ENCODE results near the gene DGKI. TPM values are rescaled to one million over a fixed set of nuclear protein-coding genes. Genes with fewer than 3 reads are reported as not detected.

The DGKI gene
- total RNA-seq, 4 donors from 2014 or later, result 0.64 to 1.2 (median 1.00) TPM; not detected in 1

GRCh38 chr7:137742051-137742450 is 104.7 kb downstream of the DGKI start:
- Histone ChIP-seq H3K9me3 (no peaks in the 10 kb centered on the region), H3K27ac (no peak overlapping the region), H3K27me3 (no peaks in the 10 kb centered on the region), H3K36me3 (no peaks in the 10 kb centered on the region), H3K4me3 (no peak overlapping the region), H3K4me1 (no peaks in the 10 kb centered on the region)
- TF ChIP-seq POLR2AphosphoS5 (IDR thresholded peaks at IDR 0.05) (no peak), CTCF (IDR thresholded peaks at IDR 0.05) (no peak), POLR2A (IDR thresholded peaks at IDR 0.05) (no peak), EP300 (IDR thresholded peaks at IDR 0.05; ENCODE audit: low read depth) (no peak)
- intact Hi-C loops (cut with DNase I; ENCODE audit: low total_unique reads), result no loop called here
- DNase-seq, result no peak
- in situ Hi-C loops (cut with MboI; ENCODE audit: low pct_ligation_motif_present in 1 of 4, low pct_unique_long_range_greater_than_20kb in 1 of 4, low sequenced_read_pairs in 3 of 4), result loop anchor here in 1 of 4 donors (25.0 kb wide), 1 partner anchor 95 kb away; the partner anchor contains the start of gene DGKI
- WGBS, 2 donors (ENCODE audit: low coverage in 1 of 2), result 69 to 73% methylated on average over 3 of the region's 3 CpGs

DNA sequence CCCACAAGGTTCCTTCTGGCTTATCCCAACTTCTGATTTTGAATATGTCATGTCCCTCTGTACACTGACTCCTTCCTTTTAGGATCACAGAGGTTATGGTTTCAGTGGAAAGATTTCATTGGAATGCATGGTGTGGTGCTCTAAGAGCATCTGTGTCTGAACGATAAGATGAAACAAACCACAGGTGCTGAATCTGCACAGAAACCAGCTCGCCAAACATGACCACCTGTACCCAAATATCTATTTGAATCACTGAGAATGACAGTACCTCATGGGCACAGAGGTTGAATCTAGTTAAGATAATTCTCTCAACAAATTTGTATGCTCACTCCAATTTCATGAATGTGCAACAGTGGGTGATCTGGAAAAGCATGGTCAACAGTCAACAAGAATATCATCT is 105.3 kb downstream of the DGKI start:
- 74% methylated on average over 2 of the region's 2 CpGs; no CpG with 5 or more reads in 1 of the 2 donors for WGBS, 2 donors (ENCODE audit: low coverage in 1 of 2)
- TF ChIP-seq POLR2A (IDR thresholded peaks at IDR 0.05) (no peak), POLR2AphosphoS5 (IDR thresholded peaks at IDR 0.05) (no peak), CTCF (IDR thresholded peaks at IDR 0.05) (no peak), EP300 (IDR thresholded peaks at IDR 0.05; ENCODE audit: low read depth) (no peak)

GRCh38 chr7:137734221-137734620 is 112.6 kb downstream of the DGKI start:
- TF ChIP-seq POLR2AphosphoS5 (IDR thresholded peaks at IDR 0.05) (no peak), EP300 (IDR thresholded peaks at IDR 0.05; ENCODE audit: low read depth) (no peak)

More for the DNA sequence above, 105.3 kb downstream of the DGKI start:
- Histone ChIP-seq H3K36me3 (no peaks in the 10 kb centered on the region), H3K9me3 (no peaks in the 10 kb centered on the region), H3K27ac (no peak overlapping the region), H3K4me3 (no peak overlapping the region), H3K4me1 (no peaks in the 10 kb centered on the region), H3K27me3 (no peaks in the 10 kb centered on the region)
- in situ Hi-C loops (cut with MboI; ENCODE audit: low pct_ligation_motif_present in 1 of 4, low pct_unique_long_range_greater_than_20kb in 1 of 4, low sequenced_read_pairs in 3 of 4), result loop anchor here in 1 of 4 donors (25.0 kb wide), 1 partner anchor 96 kb away; the partner anchor contains the start of gene DGKI
- no peak for DNase-seq
- intact Hi-C loops (cut with DNase I; ENCODE audit: low total_unique reads), result no loop called here

DNA sequence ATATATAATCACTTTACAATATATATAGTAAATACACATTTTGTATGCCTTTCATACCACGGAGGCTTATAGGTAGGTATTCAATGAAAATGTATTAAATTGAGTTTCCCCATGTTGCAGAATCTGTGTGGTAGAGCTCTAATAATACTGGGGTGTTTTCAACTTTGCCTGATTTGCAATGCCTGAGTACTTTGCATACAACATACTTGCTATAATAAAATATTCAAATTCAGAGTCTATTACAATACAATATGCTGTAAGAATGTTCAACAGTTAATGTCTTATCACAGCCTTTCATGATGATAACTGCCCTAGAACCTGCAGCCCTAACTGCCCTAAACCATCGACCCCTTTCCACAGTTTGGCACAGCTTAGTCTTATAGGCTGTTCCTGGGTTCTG is 114.6 kb downstream of the DGKI start:
- H3K4me1 ChIP-seq, result no peaks in the 10 kb centered on the region
- in situ Hi-C loops (cut with MboI; ENCODE audit: low pct_ligation_motif_present in 1 of 4, low pct_unique_long_range_greater_than_20kb in 1 of 4, low sequenced_read_pairs in 3 of 4) (loop anchor here in 1 of 4 donors (25.0 kb wide), 1 partner anchor 105 kb away; the partner anchor contains the start of gene DGKI), intact Hi-C loops (cut with DNase I; ENCODE audit: low total_unique reads) (no loop called here)
- H3K9me3 ChIP-seq, result no peaks in the 10 kb centered on the region
- no peak for DNase-seq
- H3K27ac ChIP-seq, result no peak overlapping the region
- H3K36me3 ChIP-seq, result no peaks in the 10 kb centered on the region
- H3K27me3 ChIP-seq, result peaks cover 8% of the 10 kb centered on the region
- TF ChIP-seq CTCF (IDR thresholded peaks at IDR 0.05) (no peak), POLR2AphosphoS5 (IDR thresholded peaks at IDR 0.05) (no peak), POLR2A (IDR thresholded peaks at IDR 0.05) (no peak), EP300 (IDR thresholded peaks at IDR 0.05; ENCODE audit: low read depth) (no peak)
- 57% methylated on average over 2 of the region's 2 CpGs; no CpG with 5 or more reads in 1 of the 2 donors for WGBS, 2 donors (ENCODE audit: low coverage in 1 of 2)
- no peak overlapping the region for H3K4me3 ChIP-seq

More at GRCh38 chr7:137734221-137734620, 112.6 kb downstream of the DGKI start:
- Histone ChIP-seq H3K4me1 (no peaks in the 10 kb centered on the region), H3K27me3 (no peaks in the 10 kb centered on the region), H3K9me3 (no peaks in the 10 kb centered on the region), H3K4me3 (no peak overlapping the region), H3K27ac (no peak overlapping the region), H3K36me3 (no peaks in the 10 kb centered on the region)
- no peak for DNase-seq
- intact Hi-C loops (cut with DNase I; ENCODE audit: low total_unique reads), result no loop called here
- in situ Hi-C loops (cut with MboI; ENCODE audit: low pct_ligation_motif_present in 1 of 4, low pct_unique_long_range_greater_than_20kb in 1 of 4, low sequenced_read_pairs in 3 of 4), result loop anchor here in 1 of 4 donors (25.0 kb wide), 1 partner anchor 103 kb away; the partner anchor contains the start of gene DGKI
- WGBS, 2 donors (ENCODE audit: low coverage in 1 of 2), result 45 to 65% methylated on average over 4 to 5 of the region's 5 CpGs
